ENCODE measurements around the gene GTF2H2. TPM values are rescaled to one million over a fixed set of nuclear protein-coding genes. Genes with fewer than 3 reads are reported as not detected.

The GTF2H2 gene
- total and polyA plus RNA-seq, 9 of the 15 experiments (the other 6 are each of a cell fraction or from before 2014, with no cell fraction given) = 46.9 to 171 (median 91.9) TPM

GRCh38 chr5:71011194-71011792 is 56.2 kb downstream of the GTF2H2 start:
- Histone ChIP-seq H3K4me2 (ENCODE audit: insufficient read depth, low read length) (no peak overlapping the region), H3K36me3 (ENCODE audit: control insufficient read depth, insufficient read depth, low read length) (no peaks in the 10 kb centered on the region), H3K9me1 (ENCODE audit: control insufficient read depth, insufficient read depth, low read length) (no peaks in the 10 kb centered on the region), H3K27me3 (ENCODE audit: control insufficient read depth in 2 of 2, insufficient read depth in 2 of 2, low read length in 2 of 2) (peaks cover 23 to 30% of the 10 kb centered on the region in 2 experiments), H3K9ac (ENCODE audit: insufficient read depth in 1 of 2, low read depth in 2 of 2, low read length in 2 of 2) (no peak overlapping the region), H4K20me1 (replicated peaks; ENCODE audit: control insufficient read depth, insufficient read depth, low read length) (no peaks in the 10 kb centered on the region), H2AFZ (ENCODE audit: low read depth, low read length) (0 out of 2 replicates have a peak overlapping the region, but pooled peaks have one; percentile 1), H3K79me2 (ENCODE audit: control insufficient read depth, insufficient read depth, low read length) (no peaks in the 10 kb centered on the region), H3K4me1 (replicated peaks in 1 of 2; ENCODE audit: control insufficient read depth in 2 of 2, insufficient read depth in 2 of 2, low read length in 2 of 2) (no peaks in the 10 kb centered on the region; a peak in 1 of 5 replicates), H3K4me3 (no peak overlapping the region), H3K9me3 (replicated peaks; ENCODE audit: control insufficient read depth, insufficient read depth, low read depth, low read length) (no peaks in the 10 kb centered on the region), H3K27ac (ENCODE audit: extremely low read depth, low read depth, low read length) (no peak overlapping the region)
- WGBS (ENCODE audit: insufficient coverage, low coverage, missing lambda C conversion rate) = 14% methylated on average over 8 of the region's 8 CpGs
- in situ Hi-C loops (cut with MboI) = loop anchor here (5.0 to 25.0 kb wide), 7 partner anchors 104 to 1404 kb away; no protein-coding TSS in a partner anchor
- BruUV-seq (replicated peaks) = no TSS peak
- ChIA-PET CTCF (ENCODE audit: low intra/inter-chr PET ratio) (no interaction called here), POLR2A (no interaction called here)
- no peak for ATAC-seq
- intact Hi-C loops (cut with micrococcal nuclease) = no loop called here
- peak in 2 of 4 experiments; percentile 1 to 4 for DNase-seq (ENCODE audit: extremely low read depth in 1 of 4, low spot score in 3 of 4)
- FAIRE-seq = no peak
- TF ChIP-seq, protein P1, sequence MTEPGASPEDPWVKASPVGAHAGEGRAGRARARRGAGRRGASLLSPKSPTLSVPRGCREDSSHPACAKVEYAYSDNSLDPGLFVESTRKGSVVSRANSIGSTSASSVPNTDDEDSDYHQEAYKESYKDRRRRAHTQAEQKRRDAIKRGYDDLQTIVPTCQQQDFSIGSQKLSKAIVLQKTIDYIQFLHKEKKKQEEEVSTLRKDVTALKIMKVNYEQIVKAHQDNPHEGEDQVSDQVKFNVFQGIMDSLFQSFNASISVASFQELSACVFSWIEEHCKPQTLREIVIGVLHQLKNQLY (CRISPR knock-in tag; conservative IDR thresholded peaks at IDR 0.05) = no peak
- no peak for TF ChIP-seq BRCA1 (IDR thresholded peaks at IDR 0.05)
- TF ChIP-seq BRCA1 (CRISPR knock-in tag; IDR thresholded peaks at IDR 0.05) = no peak
- no peak for TF ChIP-seq ZNF707 (CRISPR knock-in tag; conservative IDR thresholded peaks at IDR 0.05)
- no peak for TF ChIP-seq BHLHE40 (IDR thresholded peaks at IDR 0.05; ENCODE audit: low read length)
- no peak for TF ChIP-seq ZNF696 (CRISPR knock-in tag; conservative IDR thresholded peaks at IDR 0.05)
- TF ChIP-seq ZBTB5 (IDR thresholded peaks at IDR 0.05) = no peak
- no peak for TF ChIP-seq CBX5 (IDR thresholded peaks at IDR 0.05; ENCODE audit: borderline replicate concordance, low read depth)
- TF ChIP-seq, protein P2, sequence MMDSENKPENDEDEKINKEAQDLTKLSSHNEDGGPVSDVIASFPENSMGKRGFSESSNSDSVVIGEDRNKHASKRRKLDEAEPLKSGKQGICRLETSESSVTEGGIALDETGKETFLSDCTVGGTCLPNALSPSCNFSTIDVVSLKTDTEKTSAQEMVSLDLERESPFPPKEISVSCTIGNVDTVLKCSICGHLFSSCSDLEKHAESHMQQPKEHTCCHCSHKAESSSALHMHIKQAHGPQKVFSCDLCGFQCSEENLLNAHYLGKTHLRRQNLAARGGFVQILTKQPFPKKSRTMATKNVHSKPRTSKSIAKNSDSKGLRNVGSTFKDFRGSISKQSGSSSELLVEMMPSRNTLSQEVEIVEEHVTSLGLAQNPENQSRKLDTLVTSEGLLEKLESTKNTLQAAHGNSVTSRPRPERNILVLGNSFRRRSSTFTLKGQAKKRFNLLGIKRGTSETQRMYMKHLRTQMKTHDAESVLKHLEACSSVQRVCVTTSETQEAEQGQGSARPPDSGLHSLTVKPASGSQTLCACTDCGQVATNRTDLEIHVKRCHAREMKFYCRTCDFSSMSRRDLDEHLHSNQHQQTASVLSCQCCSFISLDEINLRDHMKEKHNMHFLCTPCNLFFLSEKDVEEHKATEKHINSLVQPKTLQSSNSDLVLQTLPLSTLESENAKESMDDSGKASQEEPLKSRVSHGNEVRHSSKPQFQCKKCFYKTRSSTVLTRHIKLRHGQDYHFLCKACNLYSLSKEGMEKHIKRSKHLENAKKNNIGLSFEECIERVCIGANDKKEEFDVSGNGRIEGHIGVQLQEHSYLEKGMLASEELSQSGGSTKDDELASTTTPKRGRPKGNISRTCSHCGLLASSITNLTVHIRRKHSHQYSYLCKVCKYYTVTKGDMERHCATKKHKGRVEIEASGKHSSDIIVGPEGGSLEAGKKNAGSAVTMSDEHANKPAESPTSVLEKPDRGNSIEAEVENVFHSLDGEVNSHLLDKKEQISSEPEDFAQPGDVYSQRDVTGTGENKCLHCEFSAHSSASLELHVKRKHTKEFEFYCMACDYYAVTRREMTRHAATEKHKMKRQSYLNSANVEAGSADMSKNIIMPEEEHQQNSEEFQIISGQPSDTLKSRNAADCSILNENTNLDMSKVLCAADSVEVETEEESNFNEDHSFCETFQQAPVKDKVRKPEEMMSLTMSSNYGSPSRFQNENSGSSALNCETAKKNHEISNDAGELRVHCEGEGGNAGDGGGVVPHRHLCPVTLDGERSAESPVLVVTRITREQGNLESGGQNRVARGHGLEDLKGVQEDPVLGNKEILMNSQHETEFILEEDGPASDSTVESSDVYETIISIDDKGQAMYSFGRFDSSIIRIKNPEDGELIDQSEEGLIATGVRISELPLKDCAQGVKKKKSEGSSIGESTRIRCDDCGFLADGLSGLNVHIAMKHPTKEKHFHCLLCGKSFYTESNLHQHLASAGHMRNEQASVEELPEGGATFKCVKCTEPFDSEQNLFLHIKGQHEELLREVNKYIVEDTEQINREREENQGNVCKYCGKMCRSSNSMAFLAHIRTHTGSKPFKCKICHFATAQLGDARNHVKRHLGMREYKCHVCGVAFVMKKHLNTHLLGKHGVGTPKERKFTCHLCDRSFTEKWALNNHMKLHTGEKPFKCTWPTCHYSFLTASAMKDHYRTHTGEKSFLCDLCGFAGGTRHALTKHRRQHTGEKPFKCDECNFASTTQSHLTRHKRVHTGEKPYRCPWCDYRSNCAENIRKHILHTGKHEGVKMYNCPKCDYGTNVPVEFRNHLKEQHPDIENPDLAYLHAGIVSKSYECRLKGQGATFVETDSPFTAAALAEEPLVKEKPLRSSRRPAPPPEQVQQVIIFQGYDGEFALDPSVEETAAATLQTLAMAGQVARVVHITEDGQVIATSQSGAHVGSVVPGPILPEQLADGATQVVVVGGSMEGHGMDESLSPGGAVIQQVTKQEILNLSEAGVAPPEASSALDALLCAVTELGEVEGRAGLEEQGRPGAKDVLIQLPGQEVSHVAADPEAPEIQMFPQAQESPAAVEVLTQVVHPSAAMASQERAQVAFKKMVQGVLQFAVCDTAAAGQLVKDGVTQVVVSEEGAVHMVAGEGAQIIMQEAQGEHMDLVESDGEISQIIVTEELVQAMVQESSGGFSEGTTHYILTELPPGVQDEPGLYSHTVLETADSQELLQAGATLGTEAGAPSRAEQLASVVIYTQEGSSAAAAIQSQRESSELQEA (IDR thresholded peaks at IDR 0.05; ENCODE audit: low read depth) = no peak
- no peak for TF ChIP-seq ZNF717 (CRISPR knock-in tag; IDR thresholded peaks at IDR 0.05)
- TF ChIP-seq ERF (CRISPR knock-in tag; IDR thresholded peaks at IDR 0.05) = no peak
- TF ChIP-seq CBFA2T3 (IDR thresholded peaks at IDR 0.05) = no peak
- TF ChIP-seq ZNF668 (CRISPR knock-in tag; IDR thresholded peaks at IDR 0.05) = no peak
